GM18858 (cell line): ENCODE data around the gene ACOT13.
"Not testable (repeated sequence)": the region's sequence is repeated elsewhere in the genome, so short reads cannot be mapped to it uniquely, and the experiment has no call there.

Experiments
- ATAC-seq: cut with Tn5 transposase; IDR thresholded peaks from one replicate; pipeline ENCODE4 v1.9.1; 2021; ENCODE audit not compliant: unreplicated experiment

The ACOT13 gene

DNA sequence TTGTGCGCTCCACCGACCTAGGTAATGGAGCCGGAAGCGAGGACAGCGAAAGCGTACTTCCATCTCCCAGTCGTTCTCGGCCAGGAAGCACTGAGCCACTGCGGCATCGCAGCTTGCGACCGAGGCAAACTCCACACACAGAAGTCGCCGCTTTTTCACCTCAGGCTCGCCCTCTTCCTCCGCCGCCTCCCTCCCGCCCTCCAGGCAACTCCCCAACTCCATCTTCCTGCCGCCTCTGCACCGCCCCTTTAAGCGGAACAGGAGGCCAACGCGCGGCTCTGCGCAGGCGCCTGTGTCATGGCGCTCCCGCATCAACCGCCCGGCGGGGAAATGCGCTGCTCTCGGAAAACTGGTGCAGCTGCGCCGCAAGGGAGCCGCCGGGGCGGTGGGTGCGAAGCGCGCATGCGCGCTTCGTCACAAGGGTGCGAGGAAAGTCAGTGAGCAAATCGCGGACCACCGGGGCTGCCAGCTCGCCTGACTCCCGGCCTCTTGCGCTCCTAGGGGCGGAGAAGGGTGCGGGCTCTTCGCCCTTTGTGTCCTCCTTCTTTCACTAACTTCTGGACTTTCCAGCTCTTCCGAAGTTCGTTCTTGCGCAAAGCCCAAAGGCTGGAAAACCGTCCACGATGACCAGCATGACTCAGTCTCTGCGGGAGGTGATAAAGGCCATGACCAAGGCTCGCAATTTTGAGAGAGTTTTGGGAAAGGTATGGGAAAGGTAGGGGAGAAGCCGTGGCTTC lies at the start of gene ACOT13, which contains the start of gene TDP2:
ACOT13 (plus strand) TSS at position 437 of the 737 bp plus-strand sequence; CDS start at position 624, 187 bp downstream.
TDP2 (minus strand) TSS at position 259 of the 737 bp plus-strand sequence; CDS start at position 222, 37 bp downstream.
- ATAC-seq: peak; percentile 94

- no peak for ATAC-seq
Observed at GRCh38 chr6:24619661-24620060, 47.2 kb upstream of the ACOT13 start.

DNA sequence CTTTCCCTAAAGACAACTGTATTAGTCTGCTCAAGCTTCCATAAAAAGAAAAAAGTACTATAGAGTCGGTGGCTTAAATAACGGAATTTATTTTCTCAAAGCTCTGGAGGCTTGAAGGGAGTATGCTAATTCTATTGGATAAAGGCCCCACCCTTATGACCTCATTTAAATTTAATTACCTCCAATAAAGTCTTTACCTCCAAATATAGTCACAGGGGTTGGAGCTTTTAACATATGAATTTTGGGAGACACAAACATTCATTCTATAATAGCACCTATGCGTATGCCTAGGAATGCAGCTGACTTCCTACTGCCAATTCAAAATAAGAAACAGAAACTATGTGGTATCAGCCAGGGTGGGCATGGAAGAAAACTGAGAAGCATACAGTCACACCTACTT lies 46.2 kb upstream of the ACOT13 start:
- ATAC-seq: no peak

DNA sequence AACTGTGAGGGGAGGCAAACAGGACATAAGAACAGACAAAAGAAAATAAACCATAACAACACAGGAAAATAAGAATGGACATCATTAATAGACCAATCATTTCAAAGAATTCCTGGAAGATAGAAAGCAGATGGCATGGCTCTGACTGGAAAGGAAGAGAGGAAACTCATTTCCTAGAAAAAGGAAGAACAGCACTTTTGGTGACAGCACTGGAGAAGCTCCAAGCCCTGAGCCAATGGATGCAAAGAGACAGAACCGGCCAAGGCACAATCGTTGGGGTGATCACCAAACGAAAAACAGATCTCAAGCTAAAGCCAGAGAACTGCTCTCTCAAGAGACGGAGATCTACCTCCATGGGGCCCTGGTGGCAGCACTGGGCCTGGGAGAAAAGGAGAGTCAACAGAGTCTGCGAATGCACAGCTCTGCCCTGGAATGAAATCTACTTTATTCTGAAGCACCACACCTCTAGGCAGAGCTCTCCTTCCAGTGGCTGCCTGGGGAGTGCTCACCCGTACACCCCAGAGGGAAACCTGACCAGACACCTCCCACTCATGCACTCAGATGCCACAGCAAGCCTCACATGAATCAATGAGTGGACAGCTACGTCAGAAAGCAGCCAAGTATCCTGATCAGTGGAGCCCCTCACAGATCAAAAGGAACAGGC lies 45.1 kb upstream of the ACOT13 start:
- ATAC-seq: no peak

DNA sequence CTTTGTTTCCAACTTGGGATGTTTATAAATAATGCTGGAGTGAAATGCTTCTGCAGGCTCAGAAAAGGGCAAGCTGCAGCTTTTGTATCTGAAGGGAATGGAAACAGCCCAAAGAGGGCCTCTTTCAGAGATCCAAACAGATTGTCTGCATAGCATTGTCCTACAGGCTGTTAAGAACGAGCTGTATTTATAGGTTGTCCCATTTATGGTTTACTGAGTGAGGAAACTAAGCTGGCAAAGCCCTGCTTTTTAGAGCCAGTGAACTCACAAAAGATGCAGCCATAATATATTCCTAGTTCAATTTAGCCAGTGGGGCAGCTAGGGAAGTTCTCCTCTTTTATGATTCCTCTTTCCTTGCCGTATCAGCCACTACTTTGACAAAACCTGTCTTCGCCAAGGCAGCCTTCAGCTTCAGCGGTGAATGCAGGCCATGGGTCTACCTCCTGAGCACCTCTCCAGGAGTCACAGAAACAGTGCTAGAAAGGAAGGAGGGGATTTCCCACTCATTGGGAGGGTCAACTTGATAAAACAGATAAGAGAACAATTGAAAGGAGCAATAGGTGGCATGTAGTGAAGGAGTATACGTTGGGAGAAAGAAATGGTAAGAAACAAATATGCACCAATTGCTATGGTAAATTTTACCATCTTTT lies 35.9 kb upstream of the ACOT13 start:
- no peak for ATAC-seq

DNA sequence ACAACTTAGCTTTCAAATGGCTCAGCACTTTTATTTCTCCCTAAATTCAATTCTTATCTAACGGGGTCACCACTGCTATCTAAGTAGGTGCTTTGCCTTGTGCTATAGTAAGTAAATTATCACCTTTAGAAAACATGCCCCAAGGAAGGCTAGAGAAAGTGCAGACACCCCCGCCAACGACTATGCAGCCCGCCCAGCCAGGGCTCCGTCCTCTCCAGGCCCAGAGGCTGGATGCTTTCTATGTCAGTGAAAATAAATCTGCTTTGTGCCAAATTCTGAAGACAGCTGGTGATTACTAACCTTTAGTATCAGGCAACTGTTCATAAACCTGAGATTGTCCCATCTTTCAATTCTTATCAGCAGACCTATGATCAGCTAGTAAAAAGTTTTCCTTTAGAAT lies 35.2 kb upstream of the ACOT13 start:
- ATAC-seq: no peak

DNA sequence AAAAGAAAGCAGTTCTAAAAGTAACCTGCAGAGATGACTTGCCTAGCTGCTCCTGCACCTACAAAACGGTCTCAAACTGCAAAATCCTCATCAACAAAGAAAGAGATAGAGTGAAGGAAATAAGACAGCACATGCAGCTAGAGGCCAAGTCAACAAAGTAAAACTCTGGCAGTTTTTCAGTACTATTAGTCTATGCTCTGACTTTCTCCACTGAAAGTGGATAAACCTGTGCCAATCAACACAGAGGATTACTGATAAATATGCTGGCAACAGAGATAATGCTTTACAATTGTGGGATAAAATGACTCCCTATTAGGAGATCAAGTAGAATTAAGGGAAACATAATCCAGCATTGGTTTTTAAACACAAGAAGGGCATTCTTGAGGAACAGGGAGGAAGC lies 34.3 kb upstream of the ACOT13 start:
- no peak for ATAC-seq

DNA sequence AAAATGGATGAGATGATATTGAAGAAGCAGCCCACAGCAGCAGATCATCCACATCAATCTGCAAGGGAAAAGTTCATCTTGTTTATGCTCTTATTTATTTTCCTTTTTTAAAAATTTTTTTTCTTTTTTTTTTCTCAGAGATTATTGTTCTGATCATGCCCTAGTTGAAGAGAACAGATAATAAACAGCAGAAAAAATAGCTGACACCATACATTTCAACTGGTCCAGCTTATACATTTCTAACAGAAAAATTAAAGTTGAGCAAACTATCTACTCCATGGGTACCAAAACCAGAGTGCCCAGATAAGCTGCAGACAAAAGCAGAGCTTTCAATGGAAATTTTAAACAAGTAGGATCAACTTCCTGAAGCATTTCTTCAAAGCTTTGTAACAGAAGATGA lies 30.2 kb upstream of the ACOT13 start:
- no peak for ATAC-seq

DNA sequence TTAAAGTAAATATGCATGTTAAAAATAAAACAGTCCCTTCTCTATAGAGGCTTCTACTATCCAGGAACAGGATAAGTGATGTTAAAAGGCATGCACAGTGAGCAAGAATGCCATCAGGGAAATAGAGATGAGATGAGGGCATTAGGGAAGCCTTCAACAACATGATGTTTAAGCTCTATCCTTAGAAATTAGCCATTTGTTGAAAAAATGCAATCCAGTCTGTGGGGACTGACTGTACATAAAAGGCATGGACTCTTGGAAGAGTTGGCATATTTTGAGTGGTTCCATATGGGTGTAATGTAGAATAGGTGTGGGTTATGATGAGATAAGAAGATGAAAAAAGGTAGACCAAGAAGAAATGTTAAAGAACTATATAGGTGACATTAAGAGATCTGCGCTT lies 26.7 kb upstream of the ACOT13 start:
- no peak for ATAC-seq

DNA sequence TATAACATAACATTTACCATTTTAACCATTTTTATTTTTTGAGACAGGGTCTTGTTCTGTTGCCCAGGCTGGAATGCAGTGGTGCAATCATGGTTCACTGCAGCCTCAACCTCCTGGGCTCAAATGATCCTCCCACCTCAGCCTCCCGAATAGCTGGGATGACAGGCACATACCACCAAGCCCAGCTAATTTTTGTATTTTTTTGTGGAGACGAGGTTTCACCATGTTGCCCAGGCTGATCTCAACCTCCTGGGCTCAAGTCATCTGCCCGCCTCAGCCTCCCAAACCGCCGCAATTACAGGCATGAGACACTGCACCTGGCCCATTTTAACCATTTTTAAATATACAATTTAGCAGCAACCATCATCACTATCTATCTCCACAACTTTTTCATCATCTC lies 26.2 kb upstream of the ACOT13 start:
- ATAC-seq: not testable (repeated sequence)

- ATAC-seq: no peak
Observed at GRCh38 chr6:24642061-24642460, 24.8 kb upstream of the ACOT13 start.

GRCh38 chr6:24643920-24644319 lies 23.0 kb upstream of the ACOT13 start:
- no peak for ATAC-seq

- no peak for ATAC-seq
Observed at GRCh38 chr6:24644377-24644776, 22.5 kb upstream of the ACOT13 start.

DNA sequence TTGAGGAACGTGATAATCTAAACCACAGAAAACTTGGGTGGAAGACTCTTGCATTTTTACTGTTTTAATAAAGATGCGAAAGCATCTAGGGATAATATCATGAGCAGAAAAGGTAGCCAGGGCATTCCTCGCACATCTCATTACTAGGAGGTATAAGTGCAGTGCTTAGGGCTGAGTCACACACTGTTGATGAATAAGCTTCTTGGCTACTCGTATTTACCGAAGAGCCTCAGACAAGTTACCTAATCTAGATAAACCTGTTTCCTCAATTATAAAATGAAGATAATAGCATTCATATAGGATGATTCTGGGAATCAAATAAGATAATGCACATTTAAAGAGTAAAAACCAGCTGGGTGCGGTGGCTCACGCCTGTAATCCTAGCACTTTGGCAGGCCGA lies 20.1 kb upstream of the ACOT13 start:
- no peak for ATAC-seq

DNA sequence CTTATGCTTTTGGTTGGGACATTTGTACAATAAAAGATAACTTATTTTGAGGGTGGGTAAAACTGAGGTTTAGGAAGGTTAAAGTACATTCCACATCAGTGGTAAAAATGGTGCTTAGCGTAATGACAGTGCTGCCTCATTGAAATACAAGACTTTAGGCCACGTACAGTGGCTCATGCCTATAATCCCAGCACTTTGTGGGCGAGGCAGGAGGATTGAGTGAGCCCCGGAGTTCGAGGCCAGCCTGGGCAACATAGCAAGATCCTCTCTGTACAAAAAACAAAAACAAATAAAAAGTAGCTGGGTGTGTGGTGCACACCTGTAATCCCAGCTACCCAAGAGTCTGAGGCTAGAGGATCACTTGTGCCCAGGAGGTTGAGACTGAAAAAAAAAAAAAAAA lies 18.6 kb upstream of the ACOT13 start:
- ATAC-seq: no peak

DNA sequence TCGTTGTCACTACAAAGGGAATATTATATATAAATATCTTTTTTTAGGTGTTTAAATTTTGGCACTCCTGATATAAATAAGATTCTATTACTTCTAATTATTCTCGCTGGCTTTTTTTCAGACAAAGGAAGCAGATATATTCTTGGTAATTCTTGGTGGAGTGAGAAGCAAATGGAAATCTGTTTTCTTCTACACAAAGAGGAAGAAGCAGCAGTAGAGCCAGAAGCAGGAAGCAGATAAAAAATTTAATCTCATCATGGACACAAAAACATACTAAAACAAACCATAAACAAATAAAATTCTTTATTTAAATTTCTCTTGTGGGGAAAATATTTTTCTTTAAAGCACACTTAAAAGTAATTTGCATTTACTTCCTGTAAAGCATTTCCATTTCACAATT lies 17.2 kb upstream of the ACOT13 start:
- no peak for ATAC-seq

DNA sequence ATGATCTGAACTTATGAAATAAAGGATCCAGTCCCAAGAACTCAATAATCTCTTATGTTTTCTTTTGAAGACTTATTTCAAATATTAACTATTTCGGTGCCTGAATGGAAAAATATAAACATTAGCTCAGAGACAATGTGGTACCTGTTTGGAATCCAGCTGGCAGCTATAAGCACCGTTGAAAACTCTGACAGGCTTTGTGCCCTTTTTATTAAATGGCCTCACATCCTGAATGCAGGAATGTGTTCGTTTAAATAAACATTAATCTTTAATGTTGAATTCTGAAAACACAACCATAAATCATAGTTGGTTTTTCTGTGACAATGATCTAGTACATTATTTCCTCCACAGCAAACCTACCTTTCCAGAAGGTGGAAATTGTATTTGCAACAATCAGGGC lies 16.5 kb upstream of the ACOT13 start:
- ATAC-seq: no peak

GRCh38 chr6:24655215-24655614 lies 11.7 kb upstream of the ACOT13 start:
- no peak for ATAC-seq

GRCh38 chr6:24658573-24659560 lies 8.0 kb upstream of the ACOT13 start:
- no peak for ATAC-seq

DNA sequence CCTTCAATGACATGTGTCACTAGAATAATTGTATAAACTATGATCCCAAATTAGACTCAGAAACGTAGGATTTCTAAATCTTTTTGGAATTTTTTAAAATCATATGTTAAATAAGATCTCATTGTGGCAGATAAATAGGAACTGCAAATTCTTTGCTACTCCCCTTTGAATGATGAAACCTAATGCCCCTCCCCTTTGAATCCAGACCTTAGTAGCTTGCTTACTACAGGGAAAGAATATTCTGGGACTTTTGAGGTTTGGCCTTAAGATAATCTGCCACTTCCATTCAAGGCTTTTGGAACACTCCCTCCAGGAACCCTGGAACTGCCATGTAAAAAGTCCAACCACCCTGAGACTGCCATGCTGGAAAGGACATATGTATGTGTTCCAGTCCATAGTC lies 7.3 kb upstream of the ACOT13 start:
- no peak for ATAC-seq

GRCh38 chr6:24660105-24660504 lies 6.8 kb upstream of the ACOT13 start:
- no peak for ATAC-seq
